Measurements from ENCODE around the gene FAM120B. TPM values are rescaled to one million over a fixed set of nuclear protein-coding genes. Genes with fewer than 3 reads are reported as not detected.

FAM120B gene
- total RNA-seq, 1 experiment from 2014 or later: 25.2 TPM

DNA sequence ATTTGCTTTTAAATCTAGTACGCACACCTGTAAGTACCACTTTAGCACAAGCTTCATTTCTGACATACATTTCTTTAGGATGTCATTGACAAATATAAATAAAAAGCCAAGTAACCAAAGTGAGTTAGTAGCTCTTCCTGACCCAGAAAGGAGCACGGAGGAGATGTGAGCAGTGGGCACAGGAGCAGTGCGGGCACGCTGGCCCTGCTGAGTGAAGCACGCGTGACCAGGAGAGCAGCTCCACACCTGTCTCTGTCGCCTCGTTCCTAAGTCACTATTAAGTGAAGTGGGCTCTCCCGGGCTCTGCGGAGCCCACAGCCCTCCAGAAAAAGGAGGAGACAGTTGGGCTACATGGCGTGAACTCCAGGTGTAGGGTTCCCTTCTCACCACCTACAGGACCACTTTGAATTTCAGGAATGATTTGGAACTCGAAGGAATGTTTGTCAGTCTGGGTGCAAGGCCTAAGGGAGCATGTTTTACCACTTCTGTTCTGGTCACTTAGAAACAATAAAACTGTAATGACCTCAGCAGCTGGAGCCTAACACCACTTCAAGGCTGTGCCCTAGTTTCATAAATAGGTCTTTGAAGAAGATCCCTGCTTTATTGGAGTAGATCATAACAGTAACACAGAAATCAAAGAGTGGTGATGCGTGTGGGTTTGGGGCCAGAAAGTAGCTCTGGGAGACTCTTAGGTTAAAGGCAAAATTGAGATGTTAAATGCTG is 95.9 kb downstream of the FAM120B start:
- RAD21 ChIA-PET (ENCODE audit: low non-redundant PET in 1 of 2, low total read pairs in 2 of 2, uncharacterized antibody in 2 of 2, unreplicated experiment in 2 of 2): no interaction called here
- TF ChIP-seq ZFX (IDR thresholded peaks at IDR 0.05) (no peak), RAD21 (IDR thresholded peaks at IDR 0.05; ENCODE audit: low read depth) (no peak), SIN3A (IDR thresholded peaks at IDR 0.05; ENCODE audit: low read depth) (no peak), ELF1 (IDR thresholded peaks at IDR 0.05; ENCODE audit: borderline replicate concordance, low read depth) (no peak), ZNF274 (IDR thresholded peaks at IDR 0.05; ENCODE audit: low read depth, low read length) (no peak), JUND (IDR thresholded peaks at IDR 0.05) (no peak), ATF3 (IDR thresholded peaks at IDR 0.05) (no peak), TCF7L2 (IDR thresholded peaks at IDR 0.05; ENCODE audit: borderline replicate concordance, extremely low read depth, insufficient read depth, insufficient read length) (no peak), FOSL1 (IDR thresholded peaks at IDR 0.05; ENCODE audit: low read depth) (no peak), EGR1 (IDR thresholded peaks at IDR 0.05; ENCODE audit: low read depth) (no peak), CEBPB (IDR thresholded peaks at IDR 0.05; ENCODE audit: low read depth) (no peak), EZH2 (IDR thresholded peaks at IDR 0.05) (no peak)
- TF ChIP-seq, protein P1, sequence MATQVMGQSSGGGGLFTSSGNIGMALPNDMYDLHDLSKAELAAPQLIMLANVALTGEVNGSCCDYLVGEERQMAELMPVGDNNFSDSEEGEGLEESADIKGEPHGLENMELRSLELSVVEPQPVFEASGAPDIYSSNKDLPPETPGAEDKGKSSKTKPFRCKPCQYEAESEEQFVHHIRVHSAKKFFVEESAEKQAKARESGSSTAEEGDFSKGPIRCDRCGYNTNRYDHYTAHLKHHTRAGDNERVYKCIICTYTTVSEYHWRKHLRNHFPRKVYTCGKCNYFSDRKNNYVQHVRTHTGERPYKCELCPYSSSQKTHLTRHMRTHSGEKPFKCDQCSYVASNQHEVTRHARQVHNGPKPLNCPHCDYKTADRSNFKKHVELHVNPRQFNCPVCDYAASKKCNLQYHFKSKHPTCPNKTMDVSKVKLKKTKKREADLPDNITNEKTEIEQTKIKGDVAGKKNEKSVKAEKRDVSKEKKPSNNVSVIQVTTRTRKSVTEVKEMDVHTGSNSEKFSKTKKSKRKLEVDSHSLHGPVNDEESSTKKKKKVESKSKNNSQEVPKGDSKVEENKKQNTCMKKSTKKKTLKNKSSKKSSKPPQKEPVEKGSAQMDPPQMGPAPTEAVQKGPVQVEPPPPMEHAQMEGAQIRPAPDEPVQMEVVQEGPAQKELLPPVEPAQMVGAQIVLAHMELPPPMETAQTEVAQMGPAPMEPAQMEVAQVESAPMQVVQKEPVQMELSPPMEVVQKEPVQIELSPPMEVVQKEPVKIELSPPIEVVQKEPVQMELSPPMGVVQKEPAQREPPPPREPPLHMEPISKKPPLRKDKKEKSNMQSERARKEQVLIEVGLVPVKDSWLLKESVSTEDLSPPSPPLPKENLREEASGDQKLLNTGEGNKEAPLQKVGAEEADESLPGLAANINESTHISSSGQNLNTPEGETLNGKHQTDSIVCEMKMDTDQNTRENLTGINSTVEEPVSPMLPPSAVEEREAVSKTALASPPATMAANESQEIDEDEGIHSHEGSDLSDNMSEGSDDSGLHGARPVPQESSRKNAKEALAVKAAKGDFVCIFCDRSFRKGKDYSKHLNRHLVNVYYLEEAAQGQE (IDR thresholded peaks at IDR 0.05; ENCODE audit: low read depth): no peak
- TF ChIP-seq, protein P2, sequence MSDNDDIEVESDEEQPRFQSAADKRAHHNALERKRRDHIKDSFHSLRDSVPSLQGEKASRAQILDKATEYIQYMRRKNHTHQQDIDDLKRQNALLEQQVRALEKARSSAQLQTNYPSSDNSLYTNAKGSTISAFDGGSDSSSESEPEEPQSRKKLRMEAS (IDR thresholded peaks at IDR 0.05): no peak
- intact Hi-C loops (cut with micrococcal nuclease): no loop called here

More for the DNA sequence above, 95.9 kb downstream of the FAM120B start:
- H3K9me2 ChIP-seq (ENCODE audit: insufficient read depth): no peaks in the 10 kb centered on the region
- no TSS peak for BruUV-seq (replicated peaks)
- H3K79me2 ChIP-seq (ENCODE audit: insufficient read depth, low read length): no peaks in the 10 kb centered on the region
- no peak overlapping the region for H2AFZ ChIP-seq (ENCODE audit: low read depth, low read length, poor library complexity, severe bottlenecking)
- no peak overlapping the region for H3K9ac ChIP-seq (ENCODE audit: low read length)
- ChIA-PET CTCF (no interaction called here), POLR2A (no interaction called here)
- H3K27me3 ChIP-seq (ENCODE audit: insufficient read depth, low read length): no peaks in the 10 kb centered on the region
- no peaks in the 10 kb centered on the region for H4K20me1 ChIP-seq (ENCODE audit: insufficient read depth)
- H3K4me3 ChIP-seq (replicated peaks in 1 of 2; ENCODE audit: low read depth in 1 of 2, low read length in 2 of 2): no peak overlapping the region
- no peaks in the 10 kb centered on the region for H3K4me1 ChIP-seq (ENCODE audit: control insufficient read depth in 1 of 2, insufficient read depth in 2 of 2, low read length in 2 of 2)
- no peak for ATAC-seq
- H3K27ac ChIP-seq (ENCODE audit: low read depth, low read length): no peak overlapping the region
- no peak for DNase-seq (ENCODE audit: low read depth, low spot score)
- no peaks in the 10 kb centered on the region for H3K9me3 ChIP-seq (ENCODE audit: control insufficient read depth in 1 of 2, insufficient read depth in 1 of 2, low read depth in 1 of 2, low read length in 2 of 2)
- no peak overlapping the region for H3K4me2 ChIP-seq (ENCODE audit: low read length)
- peaks cover 3 to 7% of the 10 kb centered on the region in 2 experiments; a peak in 3 of 4 replicates for H3K36me3 ChIP-seq (ENCODE audit: control insufficient read depth in 1 of 2, insufficient read depth in 2 of 2, low read length in 2 of 2)

Measured in HCT116 (cell line).